ENCODE data around the gene HRCT1. TPM values are rescaled to one million over a fixed set of nuclear protein-coding genes. Genes with fewer than 3 reads are reported as not detected.

Gene HRCT1
- total and polyA plus RNA-seq, 3 donors from 2014 or later: 2.5 to 7.1 (median 6.5) TPM

- peaks cover 65% of the 10 kb centered on the region for H3K4me1 ChIP-seq
- no peak overlapping the region for H3K4me3 ChIP-seq
- no peaks in the 10 kb centered on the region for H3K27me3 ChIP-seq
- TF ChIP-seq POLR2A (IDR thresholded peaks at IDR 0.05) (no peak), CTCF (IDR thresholded peaks at IDR 0.05) (no peak)
- H3K36me3 ChIP-seq (ENCODE audit: low read depth, missing control alignments): no peaks in the 10 kb centered on the region
- intact Hi-C loops (cut with DNase I; ENCODE audit: low total_unique reads): no loop called here
- WGBS, 2 donors: 71 to 77% methylated on average over 4 of the region's 4 CpGs
- peak overlapping the region; percentile 12 to 42 for H3K27ac ChIP-seq
- no peaks in the 10 kb centered on the region for H3K9me3 ChIP-seq
- DNase-seq: no peak
Observed at GRCh38 chr9:35920051-35920620, 14.1 kb downstream of the HRCT1 start.

DNA sequence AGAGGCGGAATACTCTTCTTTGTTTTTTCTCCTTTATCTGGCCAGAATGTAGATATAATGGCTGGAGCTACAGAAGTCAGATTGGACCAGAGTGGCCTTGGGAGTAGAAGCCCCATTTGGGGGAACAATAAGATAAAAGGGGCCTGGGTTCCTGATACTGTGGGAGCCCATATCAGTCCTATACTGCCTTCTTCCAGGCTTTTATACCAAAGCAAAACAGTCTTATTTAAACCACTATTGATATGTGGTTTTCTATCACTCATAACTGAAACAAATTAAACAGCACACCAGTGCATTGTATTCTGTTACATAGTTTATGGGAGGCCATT, 17.6 kb downstream of the HRCT1 start:
- H3K9me3 ChIP-seq: no peaks in the 10 kb centered on the region
- no peak for TF ChIP-seq POLR2A (IDR thresholded peaks at IDR 0.05)
- no peak for DNase-seq
- intact Hi-C loops (cut with DNase I; ENCODE audit: low total_unique reads): no loop called here
- H3K4me3 ChIP-seq: no peak overlapping the region
- WGBS, 2 donors: 51 to 86% methylated on average over 1 of the region's 1 CpG
- H3K27ac ChIP-seq: peak overlapping the region; percentile 66 to 72
- H3K36me3 ChIP-seq (ENCODE audit: low read depth, missing control alignments): no peaks in the 10 kb centered on the region
- peaks cover 44% of the 10 kb centered on the region for H3K4me1 ChIP-seq
- no peaks in the 10 kb centered on the region for H3K27me3 ChIP-seq

GRCh38 chr9:35923927-35924763, 18.1 kb downstream of the HRCT1 start:
- intact Hi-C loops (cut with DNase I; ENCODE audit: low total_unique reads): no loop called here
- Histone ChIP-seq H3K27me3 (no peaks in the 10 kb centered on the region), H3K4me3 (no peak overlapping the region), H3K9me3 (no peaks in the 10 kb centered on the region), H3K4me1 (peaks cover 44% of the 10 kb centered on the region), H3K36me3 (ENCODE audit: low read depth, missing control alignments) (no peaks in the 10 kb centered on the region), H3K27ac (peak overlapping the region; percentile 66 to 72)
- DNase-seq: peak; percentile 89
- WGBS, 2 donors: 58 to 63% methylated on average over 9 of the region's 9 CpGs
- TF ChIP-seq POLR2A (IDR thresholded peaks at IDR 0.05): no peak
- TF ChIP-seq CTCF (IDR thresholded peaks at IDR 0.05): no peak

DNA sequence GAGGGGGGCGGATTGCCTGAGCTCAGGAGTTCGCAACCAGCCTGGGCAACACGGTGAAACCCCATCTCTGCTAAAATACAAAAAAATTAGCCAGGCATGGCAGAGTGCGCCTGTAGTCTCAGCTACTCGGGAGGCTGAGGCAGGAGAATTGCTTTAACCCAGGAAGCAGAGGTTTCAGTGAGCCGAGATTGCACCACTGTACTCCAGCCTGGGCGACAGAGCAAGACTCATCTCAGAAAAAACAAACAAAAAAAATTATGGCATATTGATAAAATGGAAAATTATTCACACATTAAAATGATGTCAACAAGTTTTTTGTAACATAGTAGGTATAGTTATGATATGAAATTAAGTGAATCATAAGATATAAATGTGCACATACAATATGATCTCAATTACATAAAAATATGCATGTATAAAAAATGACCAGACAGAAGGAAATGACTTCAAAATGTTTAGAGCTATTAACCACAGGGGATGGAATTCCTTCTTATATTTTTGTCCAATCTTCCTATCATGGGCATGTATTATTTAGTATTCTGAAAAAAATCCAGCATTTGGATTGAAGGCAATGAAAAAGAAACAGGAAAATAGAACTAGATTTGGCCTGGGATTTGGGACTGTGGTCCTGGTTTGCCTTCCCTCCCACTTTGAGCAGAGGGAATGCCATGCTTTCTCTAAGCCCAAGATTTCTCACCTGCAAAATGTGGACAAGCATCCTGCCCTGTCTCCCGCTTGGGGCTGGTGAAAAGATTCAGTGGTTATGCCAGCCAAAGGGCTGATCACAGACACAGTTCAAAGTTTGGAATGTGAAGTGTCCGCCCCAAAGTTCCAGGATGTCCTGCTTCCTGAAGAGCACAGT, 22.8 kb downstream of the HRCT1 start:
- Histone ChIP-seq H3K4me3 (no peak overlapping the region), H3K36me3 (ENCODE audit: low read depth, missing control alignments) (no peaks in the 10 kb centered on the region), H3K9me3 (no peaks in the 10 kb centered on the region), H3K27me3 (no peaks in the 10 kb centered on the region), H3K27ac (no peak overlapping the region), H3K4me1 (peaks cover 12% of the 10 kb centered on the region)
- intact Hi-C loops (cut with DNase I; ENCODE audit: low total_unique reads): no loop called here
- 88 to 89% methylated on average over 9 of the region's 9 CpGs for WGBS, 2 donors
- TF ChIP-seq CTCF (IDR thresholded peaks at IDR 0.05): no peak
- no peak for TF ChIP-seq POLR2A (IDR thresholded peaks at IDR 0.05)
- no peak for DNase-seq

GRCh38 chr9:35929453-35929718, 23.4 kb downstream of the HRCT1 start:
- peaks cover 9% of the 10 kb centered on the region for H3K4me1 ChIP-seq
- WGBS, 2 donors: 74 to 81% methylated on average over 6 of the region's 6 CpGs
- intact Hi-C loops (cut with DNase I; ENCODE audit: low total_unique reads): no loop called here
- TF ChIP-seq CTCF (IDR thresholded peaks at IDR 0.05) (no peak), POLR2A (IDR thresholded peaks at IDR 0.05) (no peak)
- no peaks in the 10 kb centered on the region for H3K9me3 ChIP-seq
- no peaks in the 10 kb centered on the region for H3K36me3 ChIP-seq (ENCODE audit: low read depth, missing control alignments)
- no peaks in the 10 kb centered on the region for H3K27me3 ChIP-seq
- no peak for DNase-seq
- H3K27ac ChIP-seq: no peak overlapping the region
- no peak overlapping the region for H3K4me3 ChIP-seq

Measured in testis (tissue), 3 donors.